ENCODE measurements around the gene VPS13D.
"Not testable (repeated sequence)": the region's sequence is repeated elsewhere in the genome, so short reads cannot be mapped to it uniquely, and the experiment has no call there.

VPS13D gene

GRCh38 chr1:12453400-12454343 lies 223.8 kb downstream of the VPS13D start:
- Histone ChIP-seq H3K4me2 (no peak overlapping the region), H3K36me3 (ENCODE audit: insufficient read depth) (no peaks in the 10 kb centered on the region), H4K20me1 (ENCODE audit: insufficient read depth) (no peaks in the 10 kb centered on the region), H3K4me1 (ENCODE audit: low read depth, poor library complexity, severe bottlenecking) (peaks cover 23% of the 10 kb centered on the region), H3K27ac (no peak overlapping the region), H2AFZ (ENCODE audit: low read depth) (no peak overlapping the region), H3K79me2 (ENCODE audit: insufficient read depth, low read depth) (no peaks in the 10 kb centered on the region), H3K4me3 (IDR thresholded peaks at IDR 0.05; ENCODE audit: insufficient read depth, low read depth, low read length) (no peak overlapping the region), H3K9ac (no peak overlapping the region), H3K27me3 (ENCODE audit: insufficient read depth, low read depth) (no peaks in the 10 kb centered on the region)
- TF ChIP-seq, protein P1, sequence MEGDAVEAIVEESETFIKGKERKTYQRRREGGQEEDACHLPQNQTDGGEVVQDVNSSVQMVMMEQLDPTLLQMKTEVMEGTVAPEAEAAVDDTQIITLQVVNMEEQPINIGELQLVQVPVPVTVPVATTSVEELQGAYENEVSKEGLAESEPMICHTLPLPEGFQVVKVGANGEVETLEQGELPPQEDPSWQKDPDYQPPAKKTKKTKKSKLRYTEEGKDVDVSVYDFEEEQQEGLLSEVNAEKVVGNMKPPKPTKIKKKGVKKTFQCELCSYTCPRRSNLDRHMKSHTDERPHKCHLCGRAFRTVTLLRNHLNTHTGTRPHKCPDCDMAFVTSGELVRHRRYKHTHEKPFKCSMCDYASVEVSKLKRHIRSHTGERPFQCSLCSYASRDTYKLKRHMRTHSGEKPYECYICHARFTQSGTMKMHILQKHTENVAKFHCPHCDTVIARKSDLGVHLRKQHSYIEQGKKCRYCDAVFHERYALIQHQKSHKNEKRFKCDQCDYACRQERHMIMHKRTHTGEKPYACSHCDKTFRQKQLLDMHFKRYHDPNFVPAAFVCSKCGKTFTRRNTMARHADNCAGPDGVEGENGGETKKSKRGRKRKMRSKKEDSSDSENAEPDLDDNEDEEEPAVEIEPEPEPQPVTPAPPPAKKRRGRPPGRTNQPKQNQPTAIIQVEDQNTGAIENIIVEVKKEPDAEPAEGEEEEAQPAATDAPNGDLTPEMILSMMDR (conservative IDR thresholded peaks at IDR 0.05; ENCODE audit: low read depth, low read length): no peak

DNA sequence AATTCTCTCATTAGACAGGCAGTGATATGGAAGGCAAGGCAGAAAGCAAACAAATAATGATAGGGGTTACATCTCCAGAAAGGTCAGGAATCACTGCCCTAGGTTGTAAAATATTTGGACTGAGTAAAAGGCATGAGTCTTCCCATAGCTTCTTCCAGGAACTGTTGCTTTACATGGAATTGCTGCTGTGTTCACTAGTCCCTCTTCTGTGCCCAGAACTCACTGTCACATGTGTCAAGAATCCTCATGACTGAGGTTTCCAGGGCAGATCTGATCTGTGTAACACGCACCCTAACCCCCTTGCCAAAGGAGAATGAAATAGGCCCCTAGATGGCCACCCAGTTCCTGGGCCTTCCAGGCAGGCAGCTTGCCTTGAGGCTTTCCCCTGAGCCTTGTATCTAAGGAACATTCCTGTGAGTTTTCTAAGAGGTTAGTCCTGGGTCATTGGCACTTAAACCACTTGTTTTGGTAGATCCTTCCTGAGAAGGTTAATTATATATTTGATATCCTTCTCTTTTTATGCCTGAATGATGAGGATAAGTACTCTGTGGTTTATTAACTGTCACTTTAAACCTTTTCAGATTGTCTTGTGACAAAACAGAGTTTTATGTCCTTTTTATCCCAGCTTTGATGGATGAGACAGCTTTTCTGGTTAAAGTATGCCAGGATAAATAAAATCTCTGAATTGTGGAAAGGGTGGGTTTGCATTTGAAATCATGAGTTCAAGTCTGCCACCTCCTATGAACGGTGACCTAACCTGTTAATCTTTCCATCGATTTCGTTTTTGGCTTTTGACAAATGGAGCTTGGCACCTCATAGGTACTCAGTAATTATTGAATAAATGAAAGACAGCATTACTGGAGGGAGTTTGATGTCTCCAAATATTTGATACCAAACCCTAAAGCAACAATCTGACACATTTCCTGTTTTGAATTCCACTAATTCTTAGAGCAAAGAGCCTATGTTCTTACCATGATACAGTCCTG lies 224.9 kb downstream of the VPS13D start:
- Histone ChIP-seq H3K9ac (no peak overlapping the region), H3K4me2 (no peak overlapping the region), H3K27me3 (ENCODE audit: insufficient read depth, low read depth) (no peaks in the 10 kb centered on the region), H3K79me2 (ENCODE audit: insufficient read depth, low read depth) (no peaks in the 10 kb centered on the region), H2AFZ (ENCODE audit: low read depth) (no peak overlapping the region), H3K4me3 (IDR thresholded peaks at IDR 0.05; ENCODE audit: insufficient read depth, low read depth, low read length) (no peak overlapping the region), H3K36me3 (ENCODE audit: insufficient read depth) (no peaks in the 10 kb centered on the region), H4K20me1 (ENCODE audit: insufficient read depth) (no peaks in the 10 kb centered on the region), H3K27ac (no peak overlapping the region), H3K4me1 (ENCODE audit: low read depth, poor library complexity, severe bottlenecking) (peaks cover 13% of the 10 kb centered on the region)
- TF ChIP-seq, protein P1 (conservative IDR thresholded peaks at IDR 0.05; ENCODE audit: low read depth, low read length): no peak

DNA sequence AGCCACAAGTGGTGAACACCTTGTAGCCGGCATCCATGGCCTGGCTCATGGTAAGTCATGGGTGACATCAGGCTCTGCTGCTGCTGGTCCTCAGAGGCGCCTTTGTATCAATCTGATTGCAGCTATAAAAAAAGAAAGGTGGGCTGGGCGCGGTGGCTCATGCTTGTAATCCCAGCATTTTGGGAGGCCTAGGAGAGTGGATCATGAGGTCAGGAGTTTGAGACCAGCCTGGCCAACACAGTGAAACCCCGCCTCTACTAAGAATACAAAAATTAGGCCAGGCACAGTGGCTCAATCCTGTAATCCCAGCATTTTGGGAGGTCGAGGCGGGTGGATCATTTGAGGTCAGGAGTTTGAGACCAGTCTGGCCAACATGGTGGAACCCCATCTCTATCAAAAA lies 226.3 kb downstream of the VPS13D start:
- H3K4me1 ChIP-seq (ENCODE audit: low read depth, poor library complexity, severe bottlenecking); H3K4me3 ChIP-seq (IDR thresholded peaks at IDR 0.05; ENCODE audit: insufficient read depth, low read depth, low read length); H2AFZ ChIP-seq (ENCODE audit: low read depth); H3K27me3 ChIP-seq (ENCODE audit: insufficient read depth, low read depth); H3K36me3 ChIP-seq (ENCODE audit: insufficient read depth); H4K20me1 ChIP-seq (ENCODE audit: insufficient read depth); H3K79me2 ChIP-seq (ENCODE audit: insufficient read depth, low read depth); H3K27ac ChIP-seq; H3K4me2 ChIP-seq; H3K9ac ChIP-seq: not testable (repeated sequence)

DNA sequence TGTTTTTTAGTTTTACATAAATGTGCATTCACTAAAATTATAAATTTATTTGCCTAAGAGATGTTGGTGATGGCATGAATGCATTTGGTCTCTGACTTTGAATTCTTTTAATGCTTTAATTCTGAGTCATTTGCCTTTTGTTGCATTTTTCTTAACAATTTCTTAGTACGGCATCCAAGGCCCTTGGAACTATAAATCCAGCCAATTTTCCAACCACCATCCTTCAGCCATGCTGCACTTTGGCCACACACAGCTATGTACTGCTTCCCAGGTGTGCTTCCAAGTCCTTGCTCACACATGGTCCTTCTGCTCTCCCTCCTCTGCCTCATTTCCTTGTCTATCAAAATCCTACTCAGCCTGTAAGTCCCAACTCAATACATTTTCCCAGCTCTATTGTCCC lies 227.1 kb downstream of the VPS13D start:
- H3K27me3 ChIP-seq (ENCODE audit: insufficient read depth, low read depth): no peaks in the 10 kb centered on the region
- no peak overlapping the region for H3K27ac ChIP-seq
- no peak overlapping the region for H2AFZ ChIP-seq (ENCODE audit: low read depth)
- H3K9ac ChIP-seq: no peak overlapping the region
- H3K79me2 ChIP-seq (ENCODE audit: insufficient read depth, low read depth): no peaks in the 10 kb centered on the region
- H3K4me2 ChIP-seq: no peak overlapping the region
- TF ChIP-seq, protein P1 (conservative IDR thresholded peaks at IDR 0.05; ENCODE audit: low read depth, low read length): no peak
- no peaks in the 10 kb centered on the region for H4K20me1 ChIP-seq (ENCODE audit: insufficient read depth)
- no peak overlapping the region for H3K4me3 ChIP-seq (IDR thresholded peaks at IDR 0.05; ENCODE audit: insufficient read depth, low read depth, low read length)
- H3K4me1 ChIP-seq (ENCODE audit: low read depth, poor library complexity, severe bottlenecking): no peaks in the 10 kb centered on the region
- no peaks in the 10 kb centered on the region for H3K36me3 ChIP-seq (ENCODE audit: insufficient read depth)
